ENCODE data around the gene PGLYRP4. TPM values are rescaled to one million over a fixed set of nuclear protein-coding genes. Genes with fewer than 3 reads are reported as not detected.

The PGLYRP4 gene
- polyA plus RNA-seq, 4 donors, result 0.18 to 0.33 TPM; not detected in 2

- no peak for FAIRE-seq
- H3K27ac ChIP-seq (ENCODE audit: low read depth in 1 of 3, low read length in 2 of 3), result no peak overlapping the region
- peaks cover 0 to 23% (median 0%) of the 10 kb centered on the region in 3 donors for H3K4me1 ChIP-seq (ENCODE audit: control insufficient read depth in 3 of 3, insufficient read depth in 2 of 3, low read depth in 1 of 3, low read length in 2 of 3)
- H3K9me3 ChIP-seq (ENCODE audit: control insufficient read depth in 2 of 2, insufficient read depth in 1 of 2, low read depth in 1 of 2, low read length in 1 of 2), result no peaks in the 10 kb centered on the region
- peaks cover 0 to 2% (median 0%) of the 10 kb centered on the region in 3 donors for H3K27me3 ChIP-seq (ENCODE audit: control insufficient read depth in 3 of 3, insufficient read depth in 3 of 3, low read length in 3 of 3)
- no peak for DNase-seq
- 89 to 94% (median 92%) methylated on average over 4 of the region's 4 CpGs for WGBS, 3 donors
- no peaks in the 10 kb centered on the region for H3K36me3 ChIP-seq (ENCODE audit: control insufficient read depth in 3 of 3, insufficient read depth in 2 of 3, low read depth in 1 of 3, low read length in 3 of 3)
- H3K4me3 ChIP-seq (ENCODE audit: low read depth in 1 of 3, low read length in 3 of 3), result no peak overlapping the region
These were observed 7.2 kb downstream of the PGLYRP4 start for GRCh38 chr1:153341431-153341934.

- DNase-seq, result no peak
- Histone ChIP-seq H3K27ac (ENCODE audit: low read depth in 1 of 3, low read length in 2 of 3) (no peak overlapping the region), H3K4me3 (ENCODE audit: low read depth in 1 of 3, low read length in 3 of 3) (no peak overlapping the region), H3K27me3 (ENCODE audit: control insufficient read depth in 3 of 3, insufficient read depth in 3 of 3, low read length in 3 of 3) (peaks cover 0 to 2% (median 0%) of the 10 kb centered on the region in 3 donors), H3K4me1 (ENCODE audit: control insufficient read depth in 3 of 3, insufficient read depth in 2 of 3, low read depth in 1 of 3, low read length in 2 of 3) (peaks cover 0 to 18% (median 0%) of the 10 kb centered on the region in 3 donors), H3K36me3 (ENCODE audit: control insufficient read depth in 3 of 3, insufficient read depth in 2 of 3, low read depth in 1 of 3, low read length in 3 of 3) (no peaks in the 10 kb centered on the region), H3K9me3 (ENCODE audit: control insufficient read depth in 2 of 2, insufficient read depth in 1 of 2, low read depth in 1 of 2, low read length in 1 of 2) (no peaks in the 10 kb centered on the region)
- WGBS, 3 donors, result 83 to 93% (median 91%) methylated on average over 10 of the region's 10 CpGs
- FAIRE-seq, result no peak
These were observed 8.3 kb downstream of the PGLYRP4 start for GRCh38 chr1:153340356-153340755.

- H3K27me3 ChIP-seq (ENCODE audit: control insufficient read depth in 3 of 3, insufficient read depth in 3 of 3, low read length in 3 of 3), result peaks cover 0 to 2% (median 0%) of the 10 kb centered on the region in 3 donors
- WGBS, 3 donors, result 63 to 78% (median 68%) methylated on average over 6 of the region's 6 CpGs
- no peak overlapping the region for H3K27ac ChIP-seq (ENCODE audit: low read depth in 1 of 3, low read length in 2 of 3)
- no peaks in the 10 kb centered on the region for H3K9me3 ChIP-seq (ENCODE audit: control insufficient read depth in 2 of 2, insufficient read depth in 1 of 2, low read depth in 1 of 2, low read length in 1 of 2)
- FAIRE-seq, result no peak
- DNase-seq, result no peak
- H3K4me3 ChIP-seq (ENCODE audit: low read depth in 1 of 3, low read length in 3 of 3), result no peak overlapping the region
- H3K36me3 ChIP-seq (ENCODE audit: control insufficient read depth in 3 of 3, insufficient read depth in 2 of 3, low read depth in 1 of 3, low read length in 3 of 3), result no peaks in the 10 kb centered on the region
- peaks cover 0 to 13% (median 0%) of the 10 kb centered on the region in 3 donors for H3K4me1 ChIP-seq (ENCODE audit: control insufficient read depth in 3 of 3, insufficient read depth in 2 of 3, low read depth in 1 of 3, low read length in 2 of 3)
These were observed 8.8 kb downstream of the PGLYRP4 start for GRCh38 chr1:153339802-153340201.

- 72 to 78% (median 76%) methylated on average over 8 of the region's 8 CpGs for WGBS, 3 donors
- Histone ChIP-seq H3K9me3 (ENCODE audit: control insufficient read depth in 2 of 2, insufficient read depth in 1 of 2, low read depth in 1 of 2, low read length in 1 of 2) (no peaks in the 10 kb centered on the region), H3K36me3 (ENCODE audit: control insufficient read depth in 3 of 3, insufficient read depth in 2 of 3, low read depth in 1 of 3, low read length in 3 of 3) (no peaks in the 10 kb centered on the region), H3K27me3 (ENCODE audit: control insufficient read depth in 3 of 3, insufficient read depth in 3 of 3, low read length in 3 of 3) (peaks cover 0 to 2% (median 0%) of the 10 kb centered on the region in 3 donors), H3K4me1 (ENCODE audit: control insufficient read depth in 3 of 3, insufficient read depth in 2 of 3, low read depth in 1 of 3, low read length in 2 of 3) (peaks cover 0 to 2% (median 0%) of the 10 kb centered on the region in 3 donors), H3K27ac (ENCODE audit: low read depth in 1 of 3, low read length in 2 of 3) (no peak overlapping the region), H3K4me3 (ENCODE audit: low read depth in 1 of 3, low read length in 3 of 3) (no peak overlapping the region)
- FAIRE-seq, result no peak
- no peak for DNase-seq
These were observed 10.4 kb downstream of the PGLYRP4 start for GRCh38 chr1:153337980-153338853.

- peaks cover 0 to 2% (median 0%) of the 10 kb centered on the region in 3 donors for H3K27me3 ChIP-seq (ENCODE audit: control insufficient read depth in 3 of 3, insufficient read depth in 3 of 3, low read length in 3 of 3)
- FAIRE-seq (no peak), DNase-seq (no peak)
- no peak overlapping the region for H3K27ac ChIP-seq (ENCODE audit: low read depth in 1 of 3, low read length in 2 of 3)
- no peak overlapping the region for H3K4me3 ChIP-seq (ENCODE audit: low read depth in 1 of 3, low read length in 3 of 3)
- no peaks in the 10 kb centered on the region for H3K4me1 ChIP-seq (ENCODE audit: control insufficient read depth in 3 of 3, insufficient read depth in 2 of 3, low read depth in 1 of 3, low read length in 2 of 3)
- no peaks in the 10 kb centered on the region for H3K36me3 ChIP-seq (ENCODE audit: control insufficient read depth in 3 of 3, insufficient read depth in 2 of 3, low read depth in 1 of 3, low read length in 3 of 3)
- no peaks in the 10 kb centered on the region for H3K9me3 ChIP-seq (ENCODE audit: control insufficient read depth in 2 of 2, insufficient read depth in 1 of 2, low read depth in 1 of 2, low read length in 1 of 2)
These were observed 12.0 kb downstream of the PGLYRP4 start for GRCh38 chr1:153336650-153337049.

GRCh38 chr1:153333902-153334301 lies 14.7 kb downstream of the PGLYRP4 start:
- Histone ChIP-seq H3K27ac (ENCODE audit: low read depth in 1 of 3, low read length in 2 of 3) (no peak overlapping the region), H3K4me3 (ENCODE audit: low read depth in 1 of 3, low read length in 3 of 3) (no peak overlapping the region), H3K4me1 (ENCODE audit: control insufficient read depth in 3 of 3, insufficient read depth in 2 of 3, low read depth in 1 of 3, low read length in 2 of 3) (no peaks in the 10 kb centered on the region), H3K9me3 (ENCODE audit: control insufficient read depth in 2 of 2, insufficient read depth in 1 of 2, low read depth in 1 of 2, low read length in 1 of 2) (peaks cover 0 to 9% of the 10 kb centered on the region in 2 donors), H3K36me3 (ENCODE audit: control insufficient read depth in 3 of 3, insufficient read depth in 2 of 3, low read depth in 1 of 3, low read length in 3 of 3) (no peaks in the 10 kb centered on the region), H3K27me3 (ENCODE audit: control insufficient read depth in 3 of 3, insufficient read depth in 3 of 3, low read length in 3 of 3) (peaks cover 0 to 2% (median 0%) of the 10 kb centered on the region in 3 donors)
- 83 to 92% (median 91%) methylated on average over 1 of the region's 1 CpG for WGBS, 3 donors
- DNase-seq (no peak), FAIRE-seq (no peak)

GRCh38 chr1:153324912-153325311 lies 23.7 kb downstream of the PGLYRP4 start:
- peaks cover 0 to 2% (median 0%) of the 10 kb centered on the region in 3 donors for H3K27me3 ChIP-seq (ENCODE audit: control insufficient read depth in 3 of 3, insufficient read depth in 3 of 3, low read length in 3 of 3)
- no peak overlapping the region for H3K27ac ChIP-seq (ENCODE audit: low read depth in 1 of 3, low read length in 2 of 3)
- no peak overlapping the region for H3K4me3 ChIP-seq (ENCODE audit: low read depth in 1 of 3, low read length in 3 of 3)
- H3K36me3 ChIP-seq (ENCODE audit: control insufficient read depth in 3 of 3, insufficient read depth in 2 of 3, low read depth in 1 of 3, low read length in 3 of 3), result no peaks in the 10 kb centered on the region
- peaks cover 0 to 9% of the 10 kb centered on the region in 2 donors for H3K9me3 ChIP-seq (ENCODE audit: control insufficient read depth in 2 of 2, insufficient read depth in 1 of 2, low read depth in 1 of 2, low read length in 1 of 2)
- no peaks in the 10 kb centered on the region for H3K4me1 ChIP-seq (ENCODE audit: control insufficient read depth in 3 of 3, insufficient read depth in 2 of 3, low read depth in 1 of 3, low read length in 2 of 3)
- no peak for FAIRE-seq
- DNase-seq, result no peak

GRCh38 chr1:153322568-153322967 lies 26.1 kb downstream of the PGLYRP4 start:
- no peak overlapping the region for H3K27ac ChIP-seq (ENCODE audit: low read depth in 1 of 3, low read length in 2 of 3)
- H3K27me3 ChIP-seq (ENCODE audit: control insufficient read depth in 3 of 3, insufficient read depth in 3 of 3, low read length in 3 of 3), result peaks cover 0 to 2% (median 0%) of the 10 kb centered on the region in 3 donors
- no peaks in the 10 kb centered on the region for H3K36me3 ChIP-seq (ENCODE audit: control insufficient read depth in 3 of 3, insufficient read depth in 2 of 3, low read depth in 1 of 3, low read length in 3 of 3)
- H3K4me3 ChIP-seq (ENCODE audit: low read depth in 1 of 3, low read length in 3 of 3), result no peak overlapping the region
- no peaks in the 10 kb centered on the region for H3K4me1 ChIP-seq (ENCODE audit: control insufficient read depth in 3 of 3, insufficient read depth in 2 of 3, low read depth in 1 of 3, low read length in 2 of 3)
- peaks cover 0 to 9% of the 10 kb centered on the region in 2 donors for H3K9me3 ChIP-seq (ENCODE audit: control insufficient read depth in 2 of 2, insufficient read depth in 1 of 2, low read depth in 1 of 2, low read length in 1 of 2)
- no peak for DNase-seq
- FAIRE-seq, result no peak
- WGBS, 3 donors, result 0 to 39% (median 0%) methylated on average over 1 of the region's 1 CpG

Measured in small intestine (tissue), 7 donors.